Chondrocyte (in vitro differentiated cells): ENCODE measurements around the gene C9orf50. TPM values are rescaled to one million over a fixed set of nuclear protein-coding genes. Genes with fewer than 3 reads are reported as not detected.
"Not testable (repeated sequence)": the region's sequence is repeated elsewhere in the genome, so short reads cannot be mapped to it uniquely, and the experiment has no call there.

Experiments used
- DNase-seq: peaks from one replicate; pipeline ENCODE4 v3.0.0; 2021; ENCODE audit warnings: mixed read lengths, low spot score
- H3K27ac Mint-ChIP-seq: one replicate; pipeline ENCODE4 v1.8.0; 2021; ENCODE audit warnings: mild to moderate bottlenecking, moderate library complexity, mixed read lengths; ENCODE audit not compliant: unreplicated experiment
- H3K27me3 Mint-ChIP-seq: 2 replicates; pipeline ENCODE4 v1.8.0; 2021; ENCODE audit warnings: low read depth, mixed read lengths
- H3K36me3 Mint-ChIP-seq: 2 replicates; pipeline ENCODE4 v1.8.0; 2021; ENCODE audit warnings: low read depth, mixed read lengths
- H3K4me1 Mint-ChIP-seq: 2 replicates; pipeline ENCODE4 v1.8.0; 2021; ENCODE audit warnings: low read depth, mild to moderate bottlenecking, mixed read lengths
- H3K4me3 Mint-ChIP-seq: one replicate; pipeline ENCODE4 v1.8.0; 2021; ENCODE audit warnings: mild to moderate bottlenecking, moderate library complexity, mixed read lengths; ENCODE audit not compliant: unreplicated experiment
- H3K9me3 Mint-ChIP-seq: 2 replicates; pipeline ENCODE4 v1.8.0; 2021; ENCODE audit warnings: low read depth, mixed read lengths
- total RNA-seq: library from RNA; stranded (reverse); gene quantifications from 3 replicates; pipeline ENCODE4 v1.2.1, GENCODE V29; 2021
- TF ChIP-seq, protein P1 (sequence below): fragments of 200-600 bp; sonication (generic); IDR thresholded peaks from 2 replicates; pipeline ENCODE4 v1.5.0; 2021; ENCODE audit warnings: antibody characterized with exemption, mild to moderate bottlenecking, moderate library complexity

The C9orf50 gene
- total RNA-seq, 1 donor from 2014 or later: 0.30 TPM

DNA sequence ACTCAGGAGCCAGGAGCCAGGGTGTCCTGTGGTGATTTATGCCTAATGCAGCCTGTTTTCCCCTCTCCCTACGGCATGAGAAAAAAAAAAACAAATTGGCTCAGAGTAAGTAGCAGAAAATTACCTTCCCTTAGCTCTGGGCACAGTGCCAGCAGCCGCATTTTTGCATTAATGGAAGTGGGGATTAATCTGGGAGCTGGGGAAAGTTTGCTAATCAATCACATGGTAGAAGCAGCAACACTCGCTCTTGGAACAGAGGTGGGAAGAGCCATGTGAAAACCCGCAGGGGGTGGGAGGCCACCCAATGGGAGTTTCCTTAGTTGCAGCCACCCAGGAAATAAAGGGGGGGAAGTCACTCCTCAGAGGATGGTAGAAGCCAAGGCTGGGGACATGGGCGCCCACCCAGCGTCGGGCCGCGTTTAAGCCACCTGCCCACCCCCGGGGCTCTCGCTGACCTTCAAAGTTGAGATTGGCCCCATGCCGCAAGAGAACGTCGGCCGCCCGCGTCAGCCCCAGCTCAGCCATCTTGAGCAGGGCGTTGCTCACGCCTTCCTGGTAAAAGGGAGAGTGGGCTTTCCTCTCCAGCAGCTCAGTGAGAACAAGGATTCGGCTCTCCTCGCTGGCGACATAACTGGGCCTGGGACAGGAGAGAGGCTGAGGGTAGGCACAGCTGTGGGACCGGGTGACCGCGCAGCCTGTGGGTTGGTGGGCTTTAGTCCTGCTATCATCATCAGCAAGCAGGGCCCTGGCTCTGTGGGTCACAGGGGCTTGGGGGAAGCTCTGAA lies 19.4 kb upstream of the C9orf50 start:
- Mint-ChIP-seq H3K27ac (peak overlapping the region; percentile 65), H3K4me3 (peak overlapping the region; percentile 83)
- no peak for DNase-seq

DNA sequence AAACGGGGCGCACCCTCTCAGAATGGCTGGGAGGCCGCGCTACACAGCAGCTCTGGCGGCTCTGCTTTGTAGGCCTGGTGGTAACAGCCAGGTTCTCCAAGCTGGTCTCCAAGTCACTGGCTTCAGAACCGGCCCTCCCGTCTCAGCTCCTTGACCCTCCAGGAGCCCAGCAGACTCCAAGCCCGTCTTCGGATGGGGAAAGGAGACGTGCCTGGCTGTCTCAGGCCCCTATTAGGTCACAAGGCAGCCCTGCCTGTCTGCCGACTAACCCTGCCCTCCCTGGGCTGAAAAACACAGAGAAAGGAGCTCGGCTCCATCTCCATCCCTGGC lies 18.8 kb upstream of the C9orf50 start:
- no peak for DNase-seq
- Mint-ChIP-seq H3K36me3 (peaks cover 14% of the 10 kb centered on the region), H3K4me1 (peaks cover 25% of the 10 kb centered on the region), H3K27me3 (no peaks in the 10 kb centered on the region), H3K4me3 (peak overlapping the region; percentile 83), H3K9me3 (no peaks in the 10 kb centered on the region), H3K27ac (peak overlapping the region; percentile 65)
- TF ChIP-seq, protein P1, sequence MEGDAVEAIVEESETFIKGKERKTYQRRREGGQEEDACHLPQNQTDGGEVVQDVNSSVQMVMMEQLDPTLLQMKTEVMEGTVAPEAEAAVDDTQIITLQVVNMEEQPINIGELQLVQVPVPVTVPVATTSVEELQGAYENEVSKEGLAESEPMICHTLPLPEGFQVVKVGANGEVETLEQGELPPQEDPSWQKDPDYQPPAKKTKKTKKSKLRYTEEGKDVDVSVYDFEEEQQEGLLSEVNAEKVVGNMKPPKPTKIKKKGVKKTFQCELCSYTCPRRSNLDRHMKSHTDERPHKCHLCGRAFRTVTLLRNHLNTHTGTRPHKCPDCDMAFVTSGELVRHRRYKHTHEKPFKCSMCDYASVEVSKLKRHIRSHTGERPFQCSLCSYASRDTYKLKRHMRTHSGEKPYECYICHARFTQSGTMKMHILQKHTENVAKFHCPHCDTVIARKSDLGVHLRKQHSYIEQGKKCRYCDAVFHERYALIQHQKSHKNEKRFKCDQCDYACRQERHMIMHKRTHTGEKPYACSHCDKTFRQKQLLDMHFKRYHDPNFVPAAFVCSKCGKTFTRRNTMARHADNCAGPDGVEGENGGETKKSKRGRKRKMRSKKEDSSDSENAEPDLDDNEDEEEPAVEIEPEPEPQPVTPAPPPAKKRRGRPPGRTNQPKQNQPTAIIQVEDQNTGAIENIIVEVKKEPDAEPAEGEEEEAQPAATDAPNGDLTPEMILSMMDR: no peak

More for the DNA sequence above, 19.4 kb upstream of the C9orf50 start:
- peaks cover 25% of the 10 kb centered on the region for H3K4me1 Mint-ChIP-seq
- peaks cover 9% of the 10 kb centered on the region for H3K36me3 Mint-ChIP-seq
- TF ChIP-seq, protein P1: no peak
- no peaks in the 10 kb centered on the region for H3K27me3 Mint-ChIP-seq
- no peaks in the 10 kb centered on the region for H3K9me3 Mint-ChIP-seq

DNA sequence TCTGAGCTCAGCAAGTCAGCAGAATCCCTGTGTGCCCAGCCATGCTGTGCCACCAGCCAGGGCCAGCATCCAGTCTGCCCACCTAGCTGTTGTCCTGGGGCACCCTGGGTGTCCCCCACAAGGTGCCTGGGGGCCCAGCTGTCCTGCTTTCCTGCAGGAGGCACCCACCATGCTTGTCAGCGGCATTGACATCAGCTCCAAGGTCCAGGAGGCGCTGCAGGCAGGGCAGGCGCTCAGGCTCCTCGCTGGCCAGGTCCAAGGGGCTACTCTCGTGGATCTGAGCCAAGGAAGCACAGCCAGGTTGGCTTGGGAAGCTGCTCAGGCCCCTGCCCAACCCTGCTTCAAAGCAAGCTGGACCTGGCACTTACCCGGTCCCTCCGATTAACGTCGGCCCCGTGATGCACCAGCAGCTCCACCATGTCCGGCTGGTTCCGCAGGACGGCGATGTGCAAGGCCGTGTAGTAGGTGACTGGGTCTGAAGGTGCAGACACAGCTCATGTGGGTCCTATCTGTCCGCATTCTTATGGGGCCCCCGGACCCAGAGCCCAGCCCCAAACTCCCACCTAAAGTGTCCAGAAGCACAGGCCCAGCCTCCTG lies 18.2 kb upstream of the C9orf50 start:
- Mint-ChIP-seq H3K4me1 (peaks cover 25% of the 10 kb centered on the region), H3K4me3 (no peak overlapping the region), H3K27me3 (no peaks in the 10 kb centered on the region), H3K9me3 (no peaks in the 10 kb centered on the region), H3K36me3 (peaks cover 15% of the 10 kb centered on the region), H3K27ac (no peak overlapping the region)
- no peak for DNase-seq
- TF ChIP-seq, protein P1: no peak

DNA sequence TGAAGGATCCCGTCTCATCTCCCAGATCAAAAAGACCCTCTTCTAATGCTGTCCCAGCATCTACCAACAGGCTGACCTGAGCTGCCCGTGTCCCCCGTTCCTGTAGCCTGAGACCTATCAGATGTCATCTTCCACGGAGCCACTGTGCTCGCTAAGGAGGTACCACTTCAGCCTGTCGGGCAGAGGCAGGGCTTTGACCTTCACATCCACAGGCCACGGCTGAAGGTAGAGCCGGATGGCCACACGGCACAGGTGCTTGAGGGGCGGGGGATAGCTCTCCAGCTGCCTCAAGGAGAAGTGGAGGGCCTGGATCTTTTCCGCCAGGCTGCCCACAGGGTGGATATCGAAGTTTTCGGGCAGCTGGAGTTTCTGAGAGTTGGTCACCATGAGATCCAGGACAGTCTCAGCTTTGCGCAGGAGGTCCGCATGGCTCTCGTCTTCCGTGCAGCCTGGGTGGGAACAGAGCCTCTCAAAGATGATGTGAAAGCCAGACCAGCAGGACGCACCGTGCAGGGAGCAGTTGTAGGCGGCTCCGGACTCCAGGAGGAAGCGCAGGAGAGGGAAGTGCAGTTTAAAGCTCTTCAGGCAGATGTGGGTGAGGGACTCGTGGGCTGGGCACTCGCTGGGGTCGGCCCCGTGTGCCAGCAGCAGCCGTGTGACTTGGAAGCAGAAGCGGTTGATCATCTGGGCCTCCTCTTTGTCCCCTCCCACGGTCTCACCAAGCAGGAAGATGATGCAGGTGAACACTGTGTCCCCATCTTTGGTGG lies 17.0 kb upstream of the C9orf50 start:
- H3K27ac Mint-ChIP-seq: peak overlapping the region; percentile 51
- TF ChIP-seq, protein P1: no peak
- H3K27me3 Mint-ChIP-seq: no peaks in the 10 kb centered on the region
- H3K4me1 Mint-ChIP-seq: peaks cover 25% of the 10 kb centered on the region
- H3K9me3 Mint-ChIP-seq: no peaks in the 10 kb centered on the region
- H3K36me3 Mint-ChIP-seq: peaks cover 15% of the 10 kb centered on the region
- H3K4me3 Mint-ChIP-seq: no peak overlapping the region
- DNase-seq: no peak

DNA sequence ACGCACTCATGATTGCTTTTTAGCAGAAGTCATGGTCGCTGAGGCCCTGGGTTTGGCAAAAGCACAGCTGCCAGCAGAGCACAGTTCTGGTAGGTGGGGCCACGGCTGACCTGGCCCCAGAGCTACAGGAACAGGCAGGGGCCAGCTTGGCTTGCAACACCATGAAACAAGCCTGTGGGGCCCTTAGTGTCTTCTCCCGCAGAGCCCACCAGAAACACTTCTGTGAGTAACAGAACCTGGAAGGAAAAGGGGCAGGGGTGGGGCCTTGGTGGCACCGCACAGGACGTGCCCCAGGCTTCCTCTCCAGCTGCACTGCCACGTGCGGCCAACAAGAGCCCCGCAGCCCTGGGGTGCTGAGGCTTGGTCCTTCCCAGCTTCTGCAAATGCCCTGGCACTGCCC lies 16.2 kb upstream of the C9orf50 start:
- peaks cover 17% of the 10 kb centered on the region for H3K36me3 Mint-ChIP-seq
- H3K4me1 Mint-ChIP-seq: peaks cover 21% of the 10 kb centered on the region
- no peak overlapping the region for H3K27ac Mint-ChIP-seq
- TF ChIP-seq, protein P1: no peak
- DNase-seq: no peak
- no peaks in the 10 kb centered on the region for H3K27me3 Mint-ChIP-seq
- H3K9me3 Mint-ChIP-seq: no peaks in the 10 kb centered on the region
- no peak overlapping the region for H3K4me3 Mint-ChIP-seq

DNA sequence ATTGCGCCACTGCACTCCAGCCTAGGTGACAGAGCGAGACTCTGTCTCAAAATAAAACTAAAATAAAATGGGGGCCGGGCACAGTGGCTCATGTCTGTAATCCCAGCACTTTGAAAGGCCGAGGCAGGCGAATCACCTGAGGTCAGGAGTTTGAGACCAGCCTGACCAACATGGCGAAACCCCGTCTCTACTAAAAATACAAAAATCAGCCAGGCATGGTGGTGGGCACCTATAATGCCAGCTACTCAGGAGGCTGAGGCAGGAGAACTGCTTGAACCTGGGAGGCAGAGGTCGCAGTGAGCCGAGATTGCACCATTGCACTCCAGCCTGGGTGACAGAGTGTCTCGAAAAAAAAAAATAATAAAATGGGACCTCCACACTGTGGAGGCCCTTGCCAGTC lies 15.4 kb upstream of the C9orf50 start:
- not testable (repeated sequence) for H3K27me3 Mint-ChIP-seq, H3K4me3 Mint-ChIP-seq, DNase-seq, H3K27ac Mint-ChIP-seq, H3K9me3 Mint-ChIP-seq
- Mint-ChIP-seq H3K4me1 (peaks cover 26% of the 10 kb centered on the region), H3K36me3 (peaks cover 17% of the 10 kb centered on the region)
